Sigmoid colon (tissue), 7 donors: ENCODE measurements around the gene KRTAP5-9. TPM values are rescaled to one million over a fixed set of nuclear protein-coding genes. Genes with fewer than 3 reads are reported as not detected.
"Not testable (repeated sequence)": the region's sequence is repeated elsewhere in the genome, so short reads cannot be mapped to it uniquely, and the experiment has no call there.

Experiments
- DNase-seq: peaks from one replicate; pipeline ENCODE4 v3.0.0-alpha.2; 2019
- H3K27ac ChIP-seq, 4 donors: fragments of 200-600 bp; sonication (generic); one replicate each; pipeline ENCODE4 v1.5.1; 2016 to 2019; ENCODE audit warnings: mild to moderate bottlenecking in 1 of 4
- H3K27me3 ChIP-seq, 3 donors: fragments of 200-600 bp; sonication (generic); one replicate each; pipeline ENCODE4 v1.5.1; 2019; ENCODE audit warnings: mild to moderate bottlenecking in 1 of 3
- H3K36me3 ChIP-seq, 4 donors: fragments of 200-600 bp; sonication (generic); one replicate each; pipeline ENCODE4 v1.5.1; 2016 to 2019
- H3K4me1 ChIP-seq, 4 donors: fragments of 200-600 bp; sonication (generic); one replicate each; pipeline ENCODE4 v1.5.1; 2017 to 2019
- H3K4me3 ChIP-seq, 4 donors: fragments of 200-600 bp; sonication (generic); one replicate each; pipeline ENCODE4 v1.5.1; 2017 to 2019; ENCODE audit warnings: mild to moderate bottlenecking in 2 of 4, moderate library complexity in 1 of 4
- H3K9me3 ChIP-seq, 4 donors: fragments of 200-600 bp in 3 of 4; sonication (generic) in 3 of 4; one replicate each; pipeline versions ENCODE4 v1.5.1 to v1.6.1; 2013 to 2019
- CTCF ChIP-seq, 4 experiments: fragments of 450-650 bp in 3 of 4; fragments of 200-600 bp in 1 of 4; IDR thresholded peaks; one replicate each; pipeline ENCODE4 v1.5.1; 2016 to 2019; ENCODE audit warnings: antibody characterized with exemption in 4 of 4, mild to moderate bottlenecking in 3 of 4, moderate library complexity in 2 of 4
- EP300 ChIP-seq, 4 donors: sonication (generic); formaldehyde crosslinking; IDR thresholded peaks; one replicate each; pipeline ENCODE4 v1.6.1; 2017; ENCODE audit warnings: antibody characterized with exemption in 4 of 4
- POLR2A ChIP-seq, 2 donors: fragments of 450-650 bp; IDR thresholded peaks; one replicate each; pipeline ENCODE4 v1.6.1; 2016; ENCODE audit warnings: antibody characterized with exemption in 2 of 2, mild to moderate bottlenecking in 2 of 2, moderate library complexity in 2 of 2
- POLR2AphosphoS5 ChIP-seq, 4 donors: sonication (generic); formaldehyde crosslinking; IDR thresholded peaks; one replicate each; pipeline ENCODE4 v1.6.1; 2017; ENCODE audit warnings: antibody characterized with exemption in 4 of 4
- WGBS, 2 donors: extraction: QIAGEN DNeasy Blood & Tissue Kit; methylation state at CpG; one replicate each; pipeline ENCODE4 v1.1.7; 2013; 5-methylcytosine and 5-hydroxymethylcytosine counted together
- intact Hi-C: fragments of 100-400 bp; cut with DNase I; formaldehyde crosslinking; loops from one replicate; pipeline ENCODE4 v1.15.1; 2023
- polyA plus RNA-seq, 3 donors: library from polyadenylated mRNA; stranded (reverse); fragments of 200-250 nt; gene quantifications; one replicate each; pipeline ENCODE4 v1.2.3, GENCODE V29; 2013
- total RNA-seq, 4 donors: library from RNA; depleted of rRNA; stranded (reverse); fragments of >200 nt; gene quantifications; one replicate each; pipeline ENCODE4 v1.1.0, GENCODE V29; 2016
- donor health status: healthy with polysubstance abuse.
- donor health status: Bipolar disorder and iron deficiency.
- donor health status: healthy.

Gene KRTAP5-9
- total and polyA plus RNA-seq, 7 donors = 0.52 to 0.66 TPM; not detected in 5

GRCh38 chr11:71572811-71573210 lies 24.6 kb downstream of the KRTAP5-9 start:
- Histone ChIP-seq H3K27me3 (peaks cover 0 to under 1% (median 0%) of the 10 kb centered on the region in 3 donors), H3K27ac (no peak overlapping the region), H3K9me3 (no peaks in the 10 kb centered on the region), H3K4me3 (no peak overlapping the region), H3K36me3 (no peaks in the 10 kb centered on the region), H3K4me1 (peaks cover 0 to 8% (median 3%) of the 10 kb centered on the region in 4 donors)
- no peak for TF ChIP-seq POLR2AphosphoS5 (IDR thresholded peaks at IDR 0.05)
- TF ChIP-seq POLR2A (IDR thresholded peaks at IDR 0.05) = no peak
- TF ChIP-seq CTCF (IDR thresholded peaks at IDR 0.05) = no peak
- no peak for TF ChIP-seq EP300 (IDR thresholded peaks at IDR 0.05)
- intact Hi-C loops = no loop called here
- WGBS, 2 donors = 84 to 89% methylated on average over 11 of the region's 11 CpGs
- no peak for DNase-seq

- Histone ChIP-seq H3K4me1 (no peaks in the 10 kb centered on the region), H3K36me3 (no peaks in the 10 kb centered on the region), H3K27me3 (peaks cover 0 to 6% (median 0%) of the 10 kb centered on the region in 3 donors), H3K4me3 (no peak overlapping the region), H3K9me3 (no peaks in the 10 kb centered on the region), H3K27ac (no peak overlapping the region)
- no peak for TF ChIP-seq POLR2A (IDR thresholded peaks at IDR 0.05)
- no peak for TF ChIP-seq POLR2AphosphoS5 (IDR thresholded peaks at IDR 0.05)
- no peak for TF ChIP-seq EP300 (IDR thresholded peaks at IDR 0.05)
- no peak for TF ChIP-seq CTCF (IDR thresholded peaks at IDR 0.05)
- intact Hi-C loops = no loop called here
- WGBS, 2 donors = 84 to 87% methylated on average over 5 of the region's 5 CpGs
- no peak for DNase-seq
Measured at GRCh38 chr11:71574418-71574817, 26.2 kb downstream of the KRTAP5-9 start.

- no peak for DNase-seq
- no peak overlapping the region for H3K4me3 ChIP-seq
- peaks cover 0 to 8% (median 0%) of the 10 kb centered on the region in 4 donors for H3K4me1 ChIP-seq
- intact Hi-C loops = no loop called here
- no peaks in the 10 kb centered on the region for H3K9me3 ChIP-seq
- peaks cover 0 to 6% (median 0%) of the 10 kb centered on the region in 3 donors for H3K27me3 ChIP-seq
- H3K27ac ChIP-seq = no peak overlapping the region
- no peaks in the 10 kb centered on the region for H3K36me3 ChIP-seq
- no peak for TF ChIP-seq CTCF (IDR thresholded peaks at IDR 0.05)
- no peak for TF ChIP-seq POLR2A (IDR thresholded peaks at IDR 0.05)
- 80 to 85% methylated on average over 4 of the region's 4 CpGs for WGBS, 2 donors
Measured at GRCh38 chr11:71575723-71576424, 27.7 kb downstream of the KRTAP5-9 start.

GRCh38 chr11:71576688-71577465 lies 28.7 kb downstream of the KRTAP5-9 start:
- H3K27me3 ChIP-seq, H3K4me1 ChIP-seq, intact Hi-C loops, DNase-seq, H3K4me3 ChIP-seq, H3K36me3 ChIP-seq, H3K27ac ChIP-seq, H3K9me3 ChIP-seq: not testable (repeated sequence)
- WGBS, 2 donors = 92 to 94% methylated on average over 39 of the region's 41 CpGs

- no peak for TF ChIP-seq CTCF (IDR thresholded peaks at IDR 0.05)
- TF ChIP-seq POLR2A (IDR thresholded peaks at IDR 0.05) = no peak
- no peak for TF ChIP-seq POLR2AphosphoS5 (IDR thresholded peaks at IDR 0.05)
- no peak for TF ChIP-seq EP300 (IDR thresholded peaks at IDR 0.05)
- WGBS, 2 donors = 90 to 93% methylated on average over 7 of the region's 7 CpGs
- Histone ChIP-seq H3K4me1 (peaks cover 0 to 8% (median 0%) of the 10 kb centered on the region in 4 donors), H3K36me3 (no peaks in the 10 kb centered on the region), H3K4me3 (no peak overlapping the region), H3K27ac (no peak overlapping the region), H3K27me3 (peaks cover 0 to 6% (median 0%) of the 10 kb centered on the region in 3 donors), H3K9me3 (no peaks in the 10 kb centered on the region)
- DNase-seq = no peak
- intact Hi-C loops = no loop called here
Measured at GRCh38 chr11:71577469-71578004, 29.3 kb downstream of the KRTAP5-9 start.

- 64 to 66% methylated on average over 7 of the region's 7 CpGs for WGBS, 2 donors
- H3K36me3 ChIP-seq, H3K9me3 ChIP-seq, H3K4me1 ChIP-seq, H3K4me3 ChIP-seq, H3K27ac ChIP-seq, DNase-seq, intact Hi-C loops, H3K27me3 ChIP-seq: not testable (repeated sequence)
Measured at GRCh38 chr11:71579513-71579912, 31.3 kb downstream of the KRTAP5-9 start.
